Esophagus squamous epithelium (tissue), 4 donors: ENCODE measurements around the gene VSTM4.

Experiments
- CTCF ChIP-seq, 6 experiments: fragments of 450-650 bp in 4 of 6; fragments of 200-600 bp in 2 of 6; sonication (generic) in 2 of 6; IDR thresholded peaks; one replicate each; pipeline ENCODE4 v1.5.1; 2016 to 2019; ENCODE audit warnings: antibody characterized with exemption in 6 of 6, mild to moderate bottlenecking in 4 of 6, moderate library complexity in 4 of 6
- POLR2A ChIP-seq, 4 donors: fragments of 450-650 bp; IDR thresholded peaks; one replicate each; pipeline ENCODE4 v1.6.1; 2017; ENCODE audit warnings: antibody characterized with exemption in 4 of 4, mild to moderate bottlenecking in 4 of 4, moderate library complexity in 3 of 4

DNA sequence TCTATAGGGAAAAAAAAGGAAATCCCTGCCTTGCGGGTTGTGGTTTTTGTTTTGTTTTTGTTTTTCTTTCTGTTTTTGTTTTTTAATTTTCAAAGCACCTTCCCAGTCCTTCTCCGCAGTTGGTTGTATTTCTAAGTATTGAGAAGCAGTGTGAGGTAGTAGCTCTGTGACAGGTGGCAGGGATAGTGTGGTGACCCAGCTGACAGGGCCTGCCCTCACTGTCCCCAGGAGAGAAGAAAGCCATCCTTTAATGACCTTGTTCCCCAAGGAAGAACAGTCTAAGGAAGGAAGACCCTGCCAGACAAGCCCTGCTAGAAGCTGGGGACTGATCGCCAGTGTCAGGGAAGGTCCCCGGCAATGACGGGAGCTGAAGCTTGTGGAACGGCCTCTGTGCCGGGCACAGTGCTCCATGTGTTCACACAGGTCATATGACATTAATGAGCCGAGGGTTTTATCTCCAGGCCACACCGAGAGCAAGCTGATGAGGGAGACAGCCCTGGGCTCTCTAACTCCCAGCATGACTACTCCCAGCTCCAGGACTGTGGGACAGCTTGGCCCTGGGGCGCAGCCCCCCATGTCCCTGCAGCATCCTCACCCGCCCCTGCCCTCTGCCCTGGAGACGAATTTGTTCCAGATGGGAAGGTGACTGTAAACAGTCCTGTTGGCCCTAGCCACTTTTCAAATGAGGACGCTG lies 106.7 kb downstream of the VSTM4 start:
- no peak for TF ChIP-seq POLR2A (IDR thresholded peaks at IDR 0.05)
- no peak for TF ChIP-seq CTCF (IDR thresholded peaks at IDR 0.05)
